ENCODE data around the gene FBXO28. TPM values are rescaled to one million over a fixed set of nuclear protein-coding genes. Genes with fewer than 3 reads are reported as not detected.
A peak's percentile ranks its signal among the peaks of the same experiment; 100 is the strongest.

The FBXO28 gene
- total RNA-seq, 1 donor from 2014 or later: 29.6 TPM

- DNase-seq (ENCODE audit: low spot score): no peak
Observed at GRCh38 chr1:224095339-224095738, 18.6 kb upstream of the FBXO28 start.

- DNase-seq (ENCODE audit: low spot score): no peak
Observed at GRCh38 chr1:224095867-224096266, 18.0 kb upstream of the FBXO28 start.

- DNase-seq (ENCODE audit: low spot score): no peak
Observed at GRCh38 chr1:224096773-224097172, 17.1 kb upstream of the FBXO28 start.

- DNase-seq (ENCODE audit: low spot score): no peak
Observed at GRCh38 chr1:224098007-224098406, 15.9 kb upstream of the FBXO28 start.

- peak; percentile 23 for DNase-seq (ENCODE audit: low spot score)
Observed at GRCh38 chr1:224106568-224107281, 7.2 kb upstream of the FBXO28 start.

GRCh38 chr1:224107282-224107625, 6.7 kb upstream of the FBXO28 start:
- DNase-seq (ENCODE audit: low spot score): no peak

GRCh38 chr1:224108991-224109390, 4.9 kb upstream of the FBXO28 start:
- no peak for DNase-seq (ENCODE audit: low spot score)

- DNase-seq (ENCODE audit: low spot score): no peak
Observed at GRCh38 chr1:224109981-224110380, 3.9 kb upstream of the FBXO28 start.

GRCh38 chr1:224113005-224113404, 906 bp upstream of the FBXO28 start:
- no peak for DNase-seq (ENCODE audit: low spot score)

GRCh38 chr1:224113545-224113917, 380 bp upstream of the FBXO28 start:
- no peak for DNase-seq (ENCODE audit: low spot score)

GRCh38 chr1:224114787-224115175, 870 bp downstream of the FBXO28 start:
- DNase-seq (ENCODE audit: low spot score): peak; percentile 11

GRCh38 chr1:224116131-224116530, 2.2 kb downstream of the FBXO28 start:
- DNase-seq (ENCODE audit: low spot score): no peak

- no peak for DNase-seq (ENCODE audit: low spot score)
Observed at GRCh38 chr1:224118688-224119087, 4.8 kb downstream of the FBXO28 start.

GRCh38 chr1:224123136-224123535, 9.2 kb downstream of the FBXO28 start:
- DNase-seq (ENCODE audit: low spot score): no peak

GRCh38 chr1:224124220-224124619, 10.3 kb downstream of the FBXO28 start:
- no peak for DNase-seq (ENCODE audit: low spot score)

- no peak for DNase-seq (ENCODE audit: low spot score)
Observed at GRCh38 chr1:224127925-224128819, 14.3 kb downstream of the FBXO28 start.

GRCh38 chr1:224131253-224131652, 17.3 kb downstream of the FBXO28 start:
- DNase-seq (ENCODE audit: low spot score): no peak

- DNase-seq (ENCODE audit: low spot score): no peak
Observed at GRCh38 chr1:224132901-224133300, 19.0 kb downstream of the FBXO28 start.

GRCh38 chr1:224133741-224134299, 19.9 kb downstream of the FBXO28 start:
- DNase-seq (ENCODE audit: low spot score): no peak

- no peak for DNase-seq (ENCODE audit: low spot score)
Observed at GRCh38 chr1:224137518-224137917, 23.6 kb downstream of the FBXO28 start.

- DNase-seq (ENCODE audit: low spot score): no peak
Observed at GRCh38 chr1:224138198-224138597, 24.3 kb downstream of the FBXO28 start.

- no peak for DNase-seq (ENCODE audit: low spot score)
Observed at GRCh38 chr1:224141693-224142092, 27.8 kb downstream of the FBXO28 start.

- DNase-seq (ENCODE audit: low spot score): no peak
Observed at GRCh38 chr1:224149709-224150108, 35.8 kb downstream of the FBXO28 start.

Measured in mucosa of gallbladder (tissue), 1 donor.